Left lung (tissue), 10 donors: ENCODE results near the gene RNF186. TPM values are rescaled to one million over a fixed set of nuclear protein-coding genes. Genes with fewer than 3 reads are reported as not detected.
A peak's percentile ranks its signal among the peaks of the same experiment; 100 is the strongest.

Experiments used
- ATAC-seq: fragments of 200-7000 bp; cut with Tn5 transposase; one replicate; pipeline ENCODE4 v1.9.1; 2020; ENCODE audit warnings: moderate library complexity
- DNase-seq, 4 donors: peaks; one replicate each; pipeline ENCODE4 v3.0.0-alpha.2; 2013 to 2020
- H3K27ac ChIP-seq, 2 donors: fragments of 200-600 bp; sonication (generic) in 1 of 2; one replicate each; pipeline versions ENCODE4 v1.5.0 to v1.8.0; 2020 to 2021
- H3K27me3 ChIP-seq, 2 donors: fragments of 200-600 bp; sonication (generic) in 1 of 2; one replicate each; pipeline versions ENCODE4 v1.5.0 to v1.8.0; 2020 to 2021
- H3K36me3 ChIP-seq, 2 donors: fragments of 200-600 bp; sonication (generic) in 1 of 2; one replicate each; pipeline versions ENCODE4 v1.5.0 to v1.8.0; 2020 to 2021
- H3K4me1 ChIP-seq, 2 donors: fragments of 200-600 bp; one replicate each; pipeline ENCODE4 v1.8.0; 2021
- H3K4me3 ChIP-seq, 2 donors: fragments of 200-600 bp; sonication (generic) in 1 of 2; one replicate each; pipeline versions ENCODE4 v1.5.0 to v1.8.0; 2020 to 2021; ENCODE audit warnings: mild to moderate bottlenecking in 1 of 2
- H3K9me3 ChIP-seq, 2 donors: fragments of 200-600 bp; sonication (generic) in 1 of 2; one replicate each; pipeline versions ENCODE4 v1.5.0 to v1.8.0; 2020 to 2021
- CTCF ChIP-seq, 2 donors: fragments of 200-600 bp; sonication (generic) in 1 of 2; IDR thresholded peaks; one replicate each; pipeline versions ENCODE4 v1.5.0 to v1.8.0; 2021; ENCODE audit warnings: antibody characterized with exemption in 2 of 2
- intact Hi-C, 2 donors: fragments of 100-400 bp; cut with DNase I; formaldehyde crosslinking; loops; one replicate each; pipeline versions ENCODE4 v1.11.2 to v1.14.2; 2022
- polyA plus RNA-seq, 6 donors: library from polyadenylated mRNA; unstranded; fragments of 120-200 nt; gene quantifications; one replicate each; pipeline ENCODE4 v1.2.1, GENCODE V29; 2013; ENCODE audit not compliant: insufficient read length in 6 of 6
- total RNA-seq, 2 donors: library from RNA; stranded (reverse); fragmentation: NEBNext Ultra II Directional; extraction: Animal tissue kit (Norgen Biotek cat#: 25700); gene quantifications; one replicate each; pipeline ENCODE4 v1.2.1, GENCODE V29; 2021
- donor health status: DM: no; HTN: yes; CAD: no.
- donor health status: DM: no; HTN: no; CAD: no.

The RNF186 gene
- total and polyA plus RNA-seq, 8 donors: 0.12 TPM; not detected in 7

- DNase-seq (no peak), ATAC-seq (no peak)
- intact Hi-C loops: no loop called here
- H3K27me3 ChIP-seq: peaks cover 0 to 5% of the 10 kb centered on the region in 2 donors
- no peak overlapping the region for H3K4me3 ChIP-seq
- no peaks in the 10 kb centered on the region for H3K36me3 ChIP-seq
- no peaks in the 10 kb centered on the region for H3K4me1 ChIP-seq
- H3K27ac ChIP-seq: no peak overlapping the region
- no peaks in the 10 kb centered on the region for H3K9me3 ChIP-seq
- TF ChIP-seq CTCF (IDR thresholded peaks at IDR 0.05): no peak
Observed at GRCh38 chr1:19813643-19813960, 1.5 kb downstream of the RNF186 start.

- intact Hi-C loops: no loop called here
- no peak for ATAC-seq
- Histone ChIP-seq H3K36me3 (no peaks in the 10 kb centered on the region), H3K27ac (no peak overlapping the region), H3K9me3 (no peaks in the 10 kb centered on the region), H3K4me3 (no peak overlapping the region), H3K4me1 (no peaks in the 10 kb centered on the region), H3K27me3 (peaks cover 0 to 5% of the 10 kb centered on the region in 2 donors)
- no peak for DNase-seq
- TF ChIP-seq CTCF (IDR thresholded peaks at IDR 0.05): no peak
Observed at GRCh38 chr1:19812875-19813642, 2.0 kb downstream of the RNF186 start.

GRCh38 chr1:19811206-19811851 lies 3.8 kb downstream of the RNF186 start:
- TF ChIP-seq CTCF (IDR thresholded peaks at IDR 0.05): peak; percentile 25 to 54
- H3K27ac ChIP-seq: no peak overlapping the region
- ATAC-seq (peak; percentile 74), DNase-seq (peak in 1 of 4 donors; percentile 44)
- intact Hi-C loops: no loop called here
- H3K4me1 ChIP-seq: no peaks in the 10 kb centered on the region
- H3K27me3 ChIP-seq: peaks cover 0 to 5% of the 10 kb centered on the region in 2 donors
- H3K4me3 ChIP-seq: no peak overlapping the region
- no peaks in the 10 kb centered on the region for H3K9me3 ChIP-seq
- no peaks in the 10 kb centered on the region for H3K36me3 ChIP-seq

DNA sequence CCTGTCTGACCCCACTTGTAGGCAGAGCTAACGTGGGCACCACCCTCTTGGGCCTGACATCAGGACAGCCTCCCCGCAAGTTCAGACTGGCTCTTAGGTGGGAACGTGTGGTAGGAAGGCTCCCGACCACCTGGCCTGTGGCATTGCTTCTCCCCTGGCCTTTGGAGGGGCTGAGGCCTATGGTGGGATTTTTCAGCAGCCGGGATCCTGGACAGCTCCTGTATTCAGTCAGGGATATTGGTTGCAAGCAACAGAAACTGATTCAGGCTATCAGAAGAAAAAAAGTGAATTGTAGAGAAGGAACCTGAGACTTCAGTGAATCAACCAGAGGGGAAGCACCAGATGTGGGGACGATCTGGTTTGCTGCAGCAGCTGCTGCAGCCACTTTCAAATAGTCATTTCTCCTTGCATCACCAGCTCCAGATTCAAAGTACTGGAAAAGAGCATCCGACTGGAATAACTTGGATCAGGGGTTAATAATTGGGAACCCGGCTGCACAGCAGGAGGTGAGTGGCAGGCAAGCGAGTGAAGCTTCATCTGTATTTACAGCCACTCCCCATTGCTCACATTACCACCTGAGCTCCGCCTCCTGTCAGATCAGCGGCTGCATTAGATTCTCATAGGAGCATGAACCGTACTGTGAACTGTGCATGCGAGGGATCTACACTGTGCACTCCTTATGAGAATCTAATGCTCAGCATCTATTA lies 5.9 kb downstream of the RNF186 start:
- Histone ChIP-seq H3K27ac (no peak overlapping the region), H3K4me1 (no peaks in the 10 kb centered on the region), H3K4me3 (no peak overlapping the region), H3K36me3 (no peaks in the 10 kb centered on the region), H3K9me3 (no peaks in the 10 kb centered on the region), H3K27me3 (no peaks in the 10 kb centered on the region)
- no peak for TF ChIP-seq CTCF (IDR thresholded peaks at IDR 0.05)
- ATAC-seq (no peak), DNase-seq (no peak)
- intact Hi-C loops: no loop called here

- TF ChIP-seq CTCF (IDR thresholded peaks at IDR 0.05): no peak
- no peak for DNase-seq
- Histone ChIP-seq H3K27me3 (no peaks in the 10 kb centered on the region), H3K4me1 (no peaks in the 10 kb centered on the region), H3K27ac (no peak overlapping the region), H3K4me3 (no peak overlapping the region), H3K9me3 (no peaks in the 10 kb centered on the region), H3K36me3 (no peaks in the 10 kb centered on the region)
- intact Hi-C loops: no loop called here
- ATAC-seq: no peak
Observed at GRCh38 chr1:19808351-19808750, 6.7 kb downstream of the RNF186 start.
